CD4-positive, alpha-beta T cell treated with Interleukin-4 for 4 hours (primary cell): ENCODE data around the gene ARHGAP8.
"Not testable (repeated sequence)": the region's sequence is repeated elsewhere in the genome, so short reads cannot be mapped to it uniquely, and the experiment has no call there.

Experiments
- DNase-seq: peaks from one replicate; pipeline ENCODE4 v3.0.0-alpha.2; 2020

Gene ARHGAP8

DNA sequence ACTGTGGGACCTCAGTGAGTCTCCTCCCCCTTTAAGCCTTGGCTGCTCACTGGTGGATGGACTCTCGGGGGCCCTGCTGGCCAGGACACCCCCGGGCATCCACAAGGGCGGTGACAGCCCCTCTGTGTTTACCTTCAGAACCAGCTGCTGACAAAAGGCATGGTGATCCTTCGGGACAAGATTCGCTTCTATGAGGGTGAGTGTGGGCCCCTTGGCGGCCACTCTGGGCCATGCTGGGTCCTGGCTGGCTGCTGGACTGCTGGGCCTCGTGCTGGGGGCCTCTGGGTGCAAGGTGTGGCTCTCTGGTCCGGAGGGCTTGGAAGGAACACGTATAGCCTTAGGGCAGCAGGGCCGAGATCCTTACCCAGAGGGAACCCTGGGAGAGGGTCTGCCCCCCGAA lies 25.9 kb upstream of the ARHGAP8 start:
- DNase-seq: no peak

DNA sequence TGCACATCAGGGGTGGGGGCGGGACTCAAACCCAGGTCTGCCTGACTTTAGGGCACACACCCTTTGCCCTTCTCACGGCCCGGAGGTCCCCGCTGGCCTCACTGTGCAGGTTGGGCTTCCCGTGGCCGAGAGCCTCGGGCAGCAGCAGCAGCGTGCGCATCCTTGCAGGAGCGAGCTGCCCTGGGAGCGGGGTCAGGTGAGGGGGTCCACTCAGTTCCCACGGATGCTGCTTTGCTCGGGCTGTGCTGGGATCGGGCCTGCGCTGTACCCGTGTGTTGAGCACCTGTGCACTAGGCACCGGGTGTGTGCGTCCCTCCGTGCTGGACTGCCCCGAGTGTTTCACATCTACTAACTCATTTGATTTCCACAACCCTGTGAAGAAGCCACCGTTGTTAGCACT lies 25.2 kb upstream of the ARHGAP8 start:
- no peak for DNase-seq

- DNase-seq: no peak
Measured at GRCh38 chr22:44727709-44728108, 24.7 kb upstream of the ARHGAP8 start.

DNA sequence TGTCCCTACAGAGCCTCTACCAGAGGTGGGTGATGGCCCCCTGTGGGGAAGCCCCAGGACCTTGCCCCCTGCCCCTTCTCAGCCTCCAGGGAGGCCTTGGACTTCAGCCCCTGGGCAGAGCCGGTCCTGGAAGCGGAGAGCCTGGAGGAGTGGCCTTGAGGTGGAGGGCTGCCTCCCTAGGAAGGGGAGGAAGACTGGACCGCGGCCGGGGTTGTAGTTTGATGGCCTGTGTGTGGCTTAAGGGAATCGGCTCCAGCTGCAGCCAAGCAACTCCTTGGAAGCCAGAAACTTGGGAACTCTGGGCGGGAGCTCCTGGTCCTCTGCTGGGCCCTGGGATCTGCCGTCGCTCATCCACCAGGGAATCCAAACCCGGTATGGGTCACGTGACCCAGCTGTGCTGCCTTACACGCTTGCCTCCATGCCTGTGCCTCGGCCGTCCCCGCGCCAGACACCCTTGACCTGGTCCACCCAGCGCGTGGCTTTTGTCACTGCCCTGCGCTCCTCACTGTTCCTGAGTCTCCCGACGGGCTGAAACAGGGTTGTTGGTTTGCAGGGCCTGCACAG lies 23.5 kb upstream of the ARHGAP8 start:
- no peak for DNase-seq

DNA sequence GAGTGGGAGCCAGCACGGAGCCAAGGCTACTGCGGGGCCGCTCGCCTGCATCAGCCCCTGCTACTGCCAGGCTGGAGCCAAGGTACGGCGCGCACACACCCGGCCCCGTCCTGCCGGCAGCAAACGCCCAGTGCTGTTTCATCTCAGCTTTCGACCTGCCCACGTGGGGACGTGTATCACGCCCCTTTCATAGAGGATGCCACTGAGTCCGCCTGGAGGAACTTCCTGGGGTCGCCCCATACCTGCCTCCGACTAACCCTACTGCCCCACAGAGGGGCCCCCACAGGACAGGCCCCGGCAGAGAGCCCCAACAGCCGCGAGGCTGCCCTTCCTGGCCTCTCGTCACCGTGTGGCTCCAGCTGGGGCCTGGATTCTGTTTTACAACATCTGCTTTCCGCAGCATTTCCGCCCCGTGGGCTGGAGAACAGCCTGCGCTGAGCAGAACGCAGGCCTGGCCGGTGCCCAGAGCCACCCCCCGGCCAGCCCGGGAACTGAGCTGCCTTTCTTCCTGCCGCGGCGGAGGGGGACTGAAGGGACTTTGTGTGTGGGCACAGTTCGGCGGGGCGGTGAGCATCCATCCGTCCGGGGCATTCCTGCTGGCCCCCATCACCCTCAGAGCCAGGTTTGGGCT lies 22.9 kb upstream of the ARHGAP8 start:
- no peak for DNase-seq

- DNase-seq: no peak
Measured at GRCh38 chr22:44730022-44730393, 22.4 kb upstream of the ARHGAP8 start.

GRCh38 chr22:44730490-44731356 lies 21.7 kb upstream of the ARHGAP8 start:
- no peak for DNase-seq

- DNase-seq: no peak
Measured at GRCh38 chr22:44731357-44731970, 20.9 kb upstream of the ARHGAP8 start.

DNA sequence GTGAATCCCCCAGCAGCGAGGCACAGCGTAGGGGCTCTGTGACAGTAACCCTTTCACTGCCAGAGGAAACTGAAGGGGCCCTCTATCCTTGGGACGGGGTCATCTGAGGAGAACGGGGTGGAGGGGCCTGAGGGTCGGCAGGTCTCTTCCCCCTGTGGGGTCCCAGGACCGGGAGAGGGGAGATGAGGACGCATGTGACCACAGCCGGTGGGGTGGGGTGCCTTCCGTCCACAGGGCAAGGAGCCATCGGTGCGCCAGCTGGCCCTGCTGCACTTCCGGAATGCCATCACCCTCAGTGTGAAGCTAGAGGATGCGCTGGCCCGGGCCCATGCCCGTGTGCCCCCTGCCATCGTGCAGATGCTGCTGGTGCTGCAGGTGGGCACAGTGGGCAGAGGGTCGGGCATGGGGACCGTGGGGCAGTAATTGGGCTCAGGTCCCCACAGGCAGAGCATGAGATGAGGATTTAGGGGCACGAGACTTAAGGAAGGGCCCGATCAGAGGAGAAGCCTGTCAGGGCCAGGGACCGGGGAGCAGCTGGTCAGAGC lies 20.3 kb upstream of the ARHGAP8 start:
- no peak for DNase-seq

GRCh38 chr22:44732661-44733060 lies 19.7 kb upstream of the ARHGAP8 start:
- DNase-seq: no peak

- no peak for DNase-seq
Measured at GRCh38 chr22:44733426-44734106, 18.8 kb upstream of the ARHGAP8 start.

DNA sequence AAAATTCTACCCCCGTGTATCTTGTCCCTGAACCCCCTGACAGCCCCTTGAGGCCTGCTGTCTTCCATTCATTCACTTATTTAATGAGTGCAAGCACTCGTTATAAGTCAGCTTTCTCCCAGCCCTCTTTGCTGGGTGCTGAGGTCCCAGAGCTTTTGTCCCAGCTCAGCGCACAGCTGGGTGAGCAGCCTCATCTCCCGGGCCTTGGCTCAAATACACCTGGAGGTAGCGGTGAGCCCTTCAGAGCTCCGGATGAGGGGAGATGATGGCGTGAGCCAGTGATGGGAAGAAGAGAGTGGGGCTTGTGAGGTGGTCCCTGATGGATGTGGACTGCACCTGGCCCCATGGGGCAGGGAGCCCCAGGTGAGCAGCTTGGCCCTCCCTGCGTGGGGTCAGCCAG lies 18.1 kb upstream of the ARHGAP8 start:
- no peak for DNase-seq

DNA sequence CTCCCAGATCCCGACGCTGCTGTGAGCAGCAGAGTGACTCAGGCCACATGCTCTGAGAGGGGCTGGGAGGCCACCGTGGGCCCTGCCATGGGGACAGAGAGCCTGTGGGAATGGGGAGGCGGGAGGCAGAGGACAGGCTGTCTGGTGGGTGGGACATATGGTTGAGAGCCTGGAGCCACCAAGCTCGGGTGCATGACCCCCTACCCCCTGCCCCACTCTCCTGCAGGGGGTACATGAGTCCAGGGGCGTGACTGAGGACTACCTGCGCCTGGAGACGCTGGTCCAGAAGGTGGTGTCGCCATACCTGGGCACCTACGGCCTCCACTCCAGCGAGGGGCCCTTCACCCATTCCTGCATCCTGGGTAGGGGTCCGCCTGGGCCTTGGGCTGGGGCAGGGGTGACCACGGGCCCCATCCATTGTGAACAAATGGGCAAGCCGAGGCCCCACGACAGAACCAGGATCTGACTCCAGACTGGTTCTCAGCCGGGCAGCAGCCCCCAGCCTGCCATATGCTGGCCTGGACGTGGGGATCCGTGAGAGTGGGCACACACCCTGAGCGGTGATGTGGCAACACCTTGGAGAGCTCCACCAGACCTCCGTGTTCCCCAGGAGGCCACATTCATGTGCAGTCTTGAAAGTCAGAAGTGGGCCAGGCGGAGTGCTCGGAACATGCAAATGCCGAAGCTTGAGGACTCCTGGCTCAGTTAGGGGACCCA lies 17.4 kb upstream of the ARHGAP8 start:
- no peak for DNase-seq

GRCh38 chr22:44735518-44736428 lies 16.6 kb upstream of the ARHGAP8 start:
- DNase-seq: peak; percentile 71

GRCh38 chr22:44736581-44737405 lies 15.6 kb upstream of the ARHGAP8 start:
- DNase-seq: no peak

DNA sequence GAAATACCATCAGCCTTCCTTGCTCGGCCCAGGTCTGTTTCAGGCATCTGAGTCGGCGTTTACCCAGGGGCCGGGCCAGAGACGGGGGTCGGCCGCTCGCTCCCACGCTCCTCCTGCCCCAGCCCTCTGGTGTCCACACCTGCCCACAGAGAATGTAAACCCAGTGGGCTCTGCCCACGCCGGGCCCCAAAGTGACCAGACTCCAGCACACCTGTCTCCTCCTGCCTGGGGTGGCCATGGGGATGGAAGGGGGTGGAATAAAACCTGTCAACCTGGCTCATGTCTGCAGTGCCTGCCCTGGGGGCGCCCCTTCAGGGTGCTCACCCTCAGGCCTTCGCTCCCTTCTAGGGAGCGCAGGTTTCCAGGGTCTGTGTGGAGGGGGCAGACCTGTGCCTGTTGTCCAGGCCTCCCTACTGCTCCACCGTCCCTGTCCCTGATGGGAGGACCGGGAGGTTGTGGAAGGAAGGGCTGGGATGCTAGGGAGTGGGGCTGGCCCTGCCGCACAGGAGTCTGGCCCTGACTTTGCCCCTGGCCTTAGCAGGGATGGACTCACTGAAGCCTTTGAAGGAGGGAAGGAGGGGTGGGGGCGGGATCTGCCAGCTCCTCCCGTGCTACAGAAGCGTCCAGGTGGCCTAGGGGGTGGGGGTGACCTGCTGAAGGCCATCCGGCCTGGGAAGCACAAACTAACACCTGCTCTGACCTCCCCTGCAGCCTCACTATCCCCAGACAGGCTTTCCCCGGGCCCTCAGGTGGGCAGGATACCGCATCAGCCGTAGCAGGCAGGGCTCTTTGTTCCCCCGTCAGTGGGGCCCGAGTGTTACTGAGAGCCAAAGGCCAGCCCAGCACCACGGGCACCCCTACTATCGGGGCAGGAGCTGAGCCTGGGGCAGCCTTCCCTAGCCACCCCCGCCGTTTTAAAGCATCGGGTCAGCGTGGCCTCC lies 14.7 kb upstream of the ARHGAP8 start:
- DNase-seq: no peak

DNA sequence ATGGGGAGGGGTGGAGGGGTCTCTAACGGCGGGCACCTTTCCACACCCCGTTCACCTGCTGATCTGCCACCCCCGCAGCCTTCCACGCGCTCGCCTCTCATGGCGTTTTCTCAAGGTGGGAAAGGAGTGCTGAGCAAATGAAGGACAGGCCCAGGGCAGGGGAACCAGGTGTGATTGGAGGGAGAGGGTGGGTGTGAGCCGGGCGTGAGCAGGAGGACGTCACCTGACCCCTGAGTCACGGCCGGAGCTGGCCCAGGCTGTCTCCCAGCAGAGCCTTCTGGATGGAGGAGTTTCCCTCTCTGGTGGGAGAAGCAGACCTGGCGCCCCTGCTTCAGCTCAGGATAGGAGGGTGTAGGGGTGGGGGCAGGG lies 14.0 kb upstream of the ARHGAP8 start:
- no peak for DNase-seq

- no peak for DNase-seq
Measured at GRCh38 chr22:44739024-44739423, 13.4 kb upstream of the ARHGAP8 start.

DNA sequence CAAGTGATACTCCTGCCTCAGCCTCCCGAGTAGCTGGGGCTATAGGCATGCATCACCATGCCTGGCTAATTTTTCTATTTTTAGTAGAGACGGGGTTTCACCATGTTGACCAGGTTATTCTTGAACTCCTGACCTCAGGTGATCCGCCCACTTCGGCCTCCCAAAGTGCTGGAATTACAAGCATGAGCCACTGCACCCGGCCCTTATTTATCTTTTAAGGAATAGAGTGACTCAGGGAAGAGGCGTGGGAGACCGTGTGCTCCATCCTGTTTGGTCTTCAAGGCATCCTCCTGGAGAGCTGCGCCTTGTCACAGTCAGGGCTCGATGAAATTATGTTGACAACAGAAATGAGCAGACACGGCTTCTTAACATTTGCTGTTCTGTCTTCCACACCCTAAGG lies 12.7 kb upstream of the ARHGAP8 start:
- DNase-seq: not testable (repeated sequence)
